H1 (cell line): ENCODE results near the gene CPT2. TPM values are rescaled to one million over a fixed set of nuclear protein-coding genes. Genes with fewer than 3 reads are reported as not detected.
A peak's percentile ranks its signal among the peaks of the same experiment; 100 is the strongest.

Experiments
- EP300 ChIP-seq, 2 experiments: IDR thresholded peaks; 1 replicate in 1 of 2; 2 replicates in 1 of 2; pipeline ENCODE4 v1.6.1; 2011 to 2012; ENCODE audit warnings: low read depth in 2 of 2, low read length in 2 of 2, mild to moderate bottlenecking in 2 of 2, borderline replicate concordance in 1 of 2, inconsistent platforms in 1 of 2, moderate library complexity in 1 of 2
- KDM5A ChIP-seq: fragments of 200-600 bp; IDR thresholded peaks from 2 replicates; pipeline ENCODE4 v1.7.1; 2012; ENCODE audit warnings: mild to moderate bottlenecking, low read length, inconsistent platforms, mixed read lengths
- SP1 ChIP-seq: IDR thresholded peaks from 2 replicates; pipeline ENCODE4 v1.6.1; 2011; ENCODE audit warnings: low read depth, low read length
- polyA plus RNA-seq, 7 experiments: library from polyadenylated mRNA; depleted of rRNA in 3 of 7; stranded (reverse) in 5 of 7; unstranded in 2 of 7; fragments of >200 nt in 5 of 7; fragments of 200-250 nt in 2 of 7; gene quantifications; 1 replicate in 5 of 7; 2 replicates in 1 of 7; 4 replicates in 1 of 7; pipeline versions ENCODE4 v1.2.1 to v1.2.3, GENCODE V29; 2011 to 2013; ENCODE audit warnings: missing spikeins in 2 of 7, mixed read lengths in 2 of 7
- total RNA-seq: library from RNA; stranded (reverse); fragmentation: NEBNext Ultra II Directional; extraction: Animal tissue kit (Norgen Biotek cat#: 25700); gene quantifications from 2 replicates; pipeline ENCODE4 v1.2.1, GENCODE V29; 2021

The CPT2 gene
- total and polyA plus RNA-seq, 2 of the 8 experiments (the other 6 are each of a cell fraction or from before 2014, with no cell fraction given) = 23.9 to 25.5 TPM

DNA sequence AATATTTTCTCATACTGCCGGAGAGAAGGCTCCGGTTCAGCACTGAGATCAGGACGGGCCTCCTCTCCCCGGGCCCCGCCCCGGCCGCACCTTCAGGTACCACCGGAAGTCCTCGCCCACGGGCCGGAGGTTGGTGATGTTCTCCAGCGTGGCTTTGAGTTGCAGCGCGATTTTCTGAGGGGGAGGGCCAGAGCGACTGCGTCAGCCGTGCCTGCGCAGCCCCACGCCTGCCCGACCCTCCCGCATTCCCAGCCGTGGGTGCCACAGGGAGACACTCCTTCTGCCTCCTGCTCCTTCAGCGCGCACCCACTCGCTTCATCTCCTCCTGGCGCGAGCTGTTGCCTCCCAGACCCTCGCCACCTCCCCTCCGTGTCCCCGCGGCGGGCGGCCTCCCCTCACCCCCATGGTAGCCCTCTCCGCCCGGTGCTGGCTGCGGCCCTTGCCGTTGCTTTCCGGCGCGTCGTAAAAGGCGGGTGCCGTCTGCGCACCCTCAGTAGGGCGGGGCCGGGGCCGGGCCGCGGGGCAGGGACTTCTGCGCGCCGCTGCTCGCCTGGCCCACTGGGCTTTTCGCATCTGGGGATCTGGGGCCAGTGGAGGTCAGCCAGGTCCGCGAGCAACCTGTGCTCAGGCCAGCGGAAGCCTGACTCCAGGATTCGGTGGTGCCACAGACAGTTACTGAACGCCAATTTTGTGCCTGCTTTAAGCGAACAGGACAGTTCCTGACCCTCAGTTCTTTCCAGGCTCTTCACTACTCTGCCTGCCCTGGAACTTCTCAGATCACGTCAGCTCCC is 23.7 kb downstream of the CPT2 start, which contains the start of gene CZIB (continued):
- TF ChIP-seq EP300 (IDR thresholded peaks at IDR 0.05; ENCODE audit: borderline replicate concordance in 1 of 2, low read depth in 2 of 2, low read length in 2 of 2) (no peak), KDM5A (no peak), SP1 (0 out of 2 replicates have a peak, but pooled peaks have one; percentile 27)
